GM21723 (cell line): ENCODE data around the gene NEUROD2.
"Not testable (repeated sequence)": the region's sequence is repeated elsewhere in the genome, so short reads cannot be mapped to it uniquely, and the experiment has no call there.

Experiments used
- ATAC-seq: cut with Tn5 transposase; IDR thresholded peaks from one replicate; pipeline ENCODE4 v1.9.1; 2021; ENCODE audit warnings: mild to moderate bottlenecking, moderate library complexity; ENCODE audit not compliant: unreplicated experiment

The NEUROD2 gene

DNA sequence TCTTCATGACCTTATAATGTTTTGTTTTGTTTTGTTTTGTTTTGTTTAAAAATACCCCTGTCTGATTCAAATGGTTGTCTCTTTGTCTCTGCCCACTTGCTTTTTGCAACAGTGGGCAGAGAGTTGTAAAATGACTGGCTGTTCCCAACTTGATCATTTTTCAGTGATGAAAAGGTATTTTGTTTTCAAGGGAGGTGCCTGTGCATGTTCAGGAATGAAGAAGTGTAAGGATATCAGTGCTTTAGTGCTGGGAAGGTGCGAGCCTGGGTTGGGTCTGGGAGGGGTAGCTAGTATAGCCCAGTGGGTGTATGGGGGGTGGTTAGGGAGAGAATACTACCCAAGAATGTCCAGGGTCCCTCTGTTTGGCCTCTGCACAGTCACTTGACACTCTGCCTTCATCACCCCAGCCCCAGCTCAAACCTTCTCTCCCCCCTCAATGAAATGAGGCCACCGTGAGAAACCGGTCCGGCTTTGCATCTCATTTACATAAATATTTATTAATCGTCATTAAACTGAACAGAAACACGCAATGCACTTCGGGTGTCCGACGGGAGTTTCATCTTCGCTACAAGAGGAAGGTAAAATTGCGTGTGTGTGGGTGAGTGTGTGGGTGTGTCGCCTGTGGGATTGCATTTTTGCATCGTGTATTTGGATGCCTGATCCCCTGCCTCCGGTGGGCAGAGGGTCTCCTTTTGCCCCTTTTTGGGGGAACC, 4.3 kb downstream of the NEUROD2 start:
- no peak for ATAC-seq

DNA sequence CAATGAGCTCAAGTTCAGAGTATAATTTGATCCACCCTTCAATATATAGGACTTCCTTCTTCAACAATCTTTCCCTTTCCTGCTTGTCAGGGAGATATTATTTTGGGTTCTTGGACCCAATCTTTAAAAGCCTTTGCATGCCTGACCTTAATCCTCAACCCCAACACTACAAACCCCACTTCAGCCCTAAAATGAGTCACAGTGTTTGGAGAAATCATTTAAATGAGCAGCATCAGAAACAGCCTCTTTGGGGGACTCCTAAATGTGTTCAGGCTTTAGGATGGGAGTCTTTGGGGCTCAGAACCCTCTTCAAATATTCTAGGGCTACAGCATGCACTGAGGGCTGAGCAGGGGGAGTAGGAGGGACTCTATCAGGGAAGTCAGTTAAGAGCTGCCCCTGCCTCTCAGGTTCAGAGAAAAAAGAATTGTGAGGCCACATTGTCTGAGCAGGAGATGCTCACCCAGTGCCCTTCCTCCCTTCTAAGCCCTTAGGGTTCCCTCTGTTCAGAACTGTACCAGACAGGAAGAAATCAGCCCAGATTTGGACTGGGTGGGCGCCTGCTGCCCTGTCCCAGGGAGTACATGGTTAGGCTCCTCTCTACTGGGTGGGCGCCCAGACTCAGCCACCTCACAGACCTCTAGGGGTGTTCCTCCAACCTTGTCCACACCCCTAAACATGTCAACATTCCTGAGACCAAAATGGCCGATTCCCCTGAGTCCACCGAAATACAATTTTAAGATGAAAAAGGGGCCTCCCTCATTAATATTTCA, 5.0 kb downstream of the NEUROD2 start:
- ATAC-seq: no peak

DNA sequence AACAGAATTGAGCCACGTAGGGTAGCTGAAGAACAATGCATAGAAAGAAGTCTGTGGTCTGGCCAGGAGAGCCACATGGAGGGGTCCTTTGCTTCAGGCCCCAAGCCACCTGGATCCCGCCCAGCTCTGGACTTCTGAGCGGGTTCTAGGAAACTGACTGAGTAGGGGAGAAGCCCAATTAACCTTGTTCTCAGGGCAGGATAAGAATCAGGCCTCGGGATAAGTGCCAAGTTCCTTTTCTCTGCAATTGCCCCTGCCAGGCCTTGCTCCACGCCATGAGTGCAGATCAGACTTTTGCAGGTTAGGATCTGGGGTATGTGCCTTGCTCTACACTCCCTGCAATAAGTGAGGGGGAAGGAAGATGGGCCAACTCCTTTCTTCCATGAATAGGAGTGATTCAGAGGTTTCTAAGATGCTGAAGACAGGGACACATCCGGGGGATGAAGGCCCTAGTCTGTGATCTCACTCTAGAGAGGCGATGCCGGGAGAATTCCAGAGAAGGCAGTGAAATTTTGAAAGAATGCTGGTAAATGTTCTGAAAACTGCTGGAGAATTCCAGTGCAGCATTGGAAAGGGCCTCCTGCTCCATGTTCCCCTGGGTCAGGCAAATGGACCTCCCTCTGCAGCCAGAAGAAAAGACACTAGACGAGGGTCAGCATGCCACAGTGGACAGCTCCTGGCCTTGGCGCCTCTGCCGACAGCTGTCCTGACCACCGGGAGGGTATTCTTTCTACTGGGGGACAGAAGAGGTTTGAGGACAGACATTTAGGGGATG, 5.8 kb downstream of the NEUROD2 start:
- ATAC-seq: no peak

DNA sequence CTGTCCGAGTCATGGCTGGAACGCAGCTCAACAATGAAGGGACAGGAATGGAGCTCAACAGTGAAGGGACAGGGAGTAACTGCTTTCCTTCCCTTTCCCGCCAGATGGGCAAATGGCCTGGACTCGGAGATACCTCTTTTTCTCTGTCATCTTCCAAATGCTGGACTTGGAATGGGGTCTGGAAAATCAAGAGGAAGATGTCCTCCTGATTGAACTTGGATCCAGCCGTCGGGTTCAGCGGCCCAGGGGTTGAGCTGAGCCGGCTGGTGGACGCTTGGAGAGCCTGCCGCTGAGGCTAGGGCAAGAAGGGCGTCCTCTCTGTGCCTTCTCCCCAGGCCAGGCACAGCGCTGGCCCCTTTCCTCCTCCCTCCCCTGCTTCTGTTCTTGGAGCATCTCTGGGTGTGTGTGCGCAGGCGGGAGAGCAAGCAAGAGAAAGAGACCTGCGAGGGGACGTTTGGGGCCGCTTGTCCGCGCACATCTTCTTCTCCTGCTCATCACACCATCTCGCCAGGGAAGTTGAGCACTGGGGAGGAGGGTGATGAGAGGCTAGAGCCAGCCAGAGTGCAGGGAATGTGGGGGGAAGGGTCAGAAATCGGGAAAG, 6.6 kb downstream of the NEUROD2 start:
- no peak for ATAC-seq

DNA sequence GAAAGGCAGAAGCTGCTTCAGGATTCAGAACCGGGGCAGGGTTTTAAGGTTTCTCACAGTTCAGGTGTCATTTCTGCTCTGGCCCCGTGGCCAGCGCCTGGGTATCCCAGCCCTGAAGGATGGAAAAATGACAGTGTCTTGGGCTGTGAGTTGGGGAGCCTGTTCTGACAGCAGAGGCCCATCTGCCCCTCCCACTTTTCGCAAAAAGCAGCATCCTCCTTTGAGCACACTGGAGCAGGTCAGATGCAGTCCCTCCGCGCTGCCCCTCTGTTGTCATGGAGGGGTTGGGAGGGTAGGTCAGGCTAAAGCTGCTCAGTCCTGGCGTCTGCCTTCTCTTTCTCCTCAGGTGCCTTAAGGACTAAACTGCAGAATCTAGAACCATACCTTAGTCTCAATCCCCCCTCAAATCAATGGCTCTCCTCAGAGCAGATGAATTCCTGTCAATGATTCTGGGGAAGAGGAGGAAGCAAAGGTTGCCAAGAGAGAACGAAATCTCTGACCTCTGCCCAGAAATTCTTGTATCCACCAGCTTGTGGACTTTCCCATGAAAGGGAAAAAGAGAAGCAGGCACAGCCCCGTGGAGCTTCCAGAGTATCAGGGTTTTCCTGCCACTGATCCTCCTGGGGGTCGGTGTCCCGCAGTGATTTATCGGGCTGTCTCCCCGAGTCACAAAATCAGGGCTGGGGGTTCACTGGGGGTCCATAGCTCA, 7.3 kb downstream of the NEUROD2 start:
- no peak for ATAC-seq

DNA sequence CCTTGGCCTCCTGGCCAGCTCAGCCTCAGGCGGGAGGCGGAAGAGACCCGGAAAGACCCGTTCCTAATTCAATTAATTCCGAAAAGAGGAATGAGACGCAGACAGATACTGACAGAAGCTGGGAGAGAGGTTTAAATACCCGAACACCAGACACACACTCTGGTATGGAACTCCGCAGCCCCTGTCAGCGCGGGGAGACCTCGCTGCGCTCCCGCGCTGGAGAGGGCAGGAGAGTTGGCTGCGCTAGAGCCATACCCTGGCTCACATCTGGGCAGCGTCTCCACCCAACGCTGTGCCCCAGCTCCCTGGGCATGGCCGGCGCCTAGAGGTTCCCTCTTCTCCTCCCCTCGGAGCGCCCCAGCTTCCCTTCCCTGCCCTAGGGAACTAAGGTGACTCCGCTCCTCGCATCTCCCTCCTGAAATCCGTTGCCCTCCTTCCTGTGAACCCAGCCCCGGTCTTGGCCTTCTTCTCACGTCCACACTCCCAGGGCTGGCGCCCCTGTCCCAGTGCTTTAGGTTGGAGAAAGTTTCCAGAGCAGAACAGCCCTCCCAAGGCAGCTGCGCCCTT, 8.0 kb downstream of the NEUROD2 start:
- ATAC-seq: no peak

DNA sequence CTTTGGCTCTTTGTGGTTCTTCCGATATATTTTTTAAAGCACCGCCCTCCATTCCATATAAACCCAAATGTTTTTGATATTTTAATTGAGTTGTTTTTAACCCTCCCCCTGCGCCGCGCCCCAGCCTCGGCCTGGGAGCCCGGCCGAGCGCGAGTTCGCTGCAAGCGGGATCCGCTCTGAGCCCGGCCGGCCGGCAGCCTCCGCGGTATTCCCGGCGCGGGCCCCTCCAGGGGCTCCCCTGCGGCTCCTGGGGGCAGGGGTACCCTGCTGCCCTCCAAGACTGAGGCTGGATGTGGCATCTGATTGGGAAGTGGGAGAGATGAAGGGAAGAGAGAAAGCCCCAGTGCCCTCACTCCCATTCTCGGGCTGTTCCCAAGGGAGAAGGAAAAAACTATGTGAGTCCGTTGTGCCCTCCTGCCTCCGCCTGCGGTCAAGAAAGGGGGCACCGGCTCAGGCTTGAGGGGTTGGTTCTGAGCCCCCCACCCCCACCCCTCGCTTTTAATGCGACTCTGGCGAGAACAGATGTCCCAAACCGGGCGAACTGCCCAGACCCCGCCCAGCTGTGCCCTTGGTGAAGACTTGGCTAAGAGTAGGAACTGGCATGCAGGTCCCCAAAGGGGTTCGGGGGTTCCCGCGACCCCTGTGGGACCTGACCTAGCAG, 8.6 kb downstream of the NEUROD2 start:
- ATAC-seq: no peak

DNA sequence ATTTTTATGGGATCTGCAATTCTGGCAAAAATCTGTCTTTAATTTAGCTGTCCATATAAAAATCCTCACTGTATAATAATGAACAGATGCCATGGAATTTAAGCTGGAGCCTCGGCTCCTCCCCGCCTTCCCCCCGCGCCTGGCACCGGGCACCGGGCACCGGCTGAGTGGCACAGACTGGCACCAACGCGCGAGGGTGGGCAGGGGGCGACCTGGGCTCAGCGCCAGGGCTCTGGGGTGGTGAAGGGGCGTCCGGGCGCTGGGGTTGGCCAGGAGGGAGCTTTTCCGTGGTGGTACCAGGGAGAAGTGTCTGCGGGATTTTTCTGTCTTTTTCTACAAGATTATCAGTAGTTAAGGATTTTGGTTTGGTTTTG, 9.1 kb downstream of the NEUROD2 start:
- no peak for ATAC-seq

DNA sequence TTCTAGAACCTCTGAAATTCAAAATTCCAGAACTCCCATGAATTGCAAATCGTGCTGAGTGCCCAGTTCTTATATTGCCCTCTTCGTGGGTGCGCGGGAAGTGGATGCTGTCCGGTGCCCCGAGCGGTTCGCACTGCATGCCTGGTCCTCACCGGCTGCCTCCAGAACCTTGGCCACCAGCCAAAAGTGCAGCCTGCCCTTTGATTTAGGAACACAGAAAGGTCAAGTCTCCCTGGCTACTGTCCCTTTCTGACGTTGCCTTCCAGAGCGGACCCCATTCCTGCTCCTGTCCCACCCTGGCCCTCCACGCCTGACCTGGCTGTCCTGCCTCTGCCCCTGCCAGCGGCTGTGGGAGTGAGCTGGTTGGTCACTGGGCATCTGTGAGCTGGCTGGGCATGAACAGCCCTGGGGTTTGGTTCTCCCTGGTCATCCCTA, 9.7 kb downstream of the NEUROD2 start:
- no peak for ATAC-seq

DNA sequence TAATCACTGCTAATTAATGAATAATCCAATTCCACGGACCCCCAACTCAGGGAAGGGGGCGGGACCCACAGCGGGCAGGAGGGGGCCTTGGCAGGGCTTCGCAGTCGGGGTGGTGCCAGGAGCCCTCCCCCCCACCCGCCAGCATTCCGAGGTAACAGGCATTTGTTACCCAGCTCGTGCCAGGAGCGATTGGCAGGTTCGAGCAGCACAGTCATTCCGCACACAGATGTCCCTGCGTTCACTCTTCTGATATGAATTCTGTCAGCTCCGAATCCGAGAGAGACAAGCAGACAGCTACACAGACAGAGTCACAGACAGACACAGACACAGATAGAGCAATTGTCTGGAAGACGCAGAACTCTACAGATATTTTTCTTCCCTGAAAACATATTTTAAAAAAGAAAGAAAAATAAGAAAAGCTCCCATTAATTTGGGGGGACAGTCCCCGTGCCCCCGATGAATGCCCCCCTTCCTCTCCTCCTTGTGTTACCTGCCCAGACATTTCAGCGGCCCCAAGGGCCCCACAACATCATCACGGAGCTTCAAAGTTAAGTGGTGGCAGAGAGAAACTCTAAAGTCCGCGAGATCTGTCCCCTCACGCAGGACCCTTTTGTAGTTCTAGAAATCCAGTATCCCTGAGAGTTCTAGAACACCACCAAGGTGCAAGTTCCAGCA, 10.2 kb downstream of the NEUROD2 start:
- ATAC-seq: no peak

DNA sequence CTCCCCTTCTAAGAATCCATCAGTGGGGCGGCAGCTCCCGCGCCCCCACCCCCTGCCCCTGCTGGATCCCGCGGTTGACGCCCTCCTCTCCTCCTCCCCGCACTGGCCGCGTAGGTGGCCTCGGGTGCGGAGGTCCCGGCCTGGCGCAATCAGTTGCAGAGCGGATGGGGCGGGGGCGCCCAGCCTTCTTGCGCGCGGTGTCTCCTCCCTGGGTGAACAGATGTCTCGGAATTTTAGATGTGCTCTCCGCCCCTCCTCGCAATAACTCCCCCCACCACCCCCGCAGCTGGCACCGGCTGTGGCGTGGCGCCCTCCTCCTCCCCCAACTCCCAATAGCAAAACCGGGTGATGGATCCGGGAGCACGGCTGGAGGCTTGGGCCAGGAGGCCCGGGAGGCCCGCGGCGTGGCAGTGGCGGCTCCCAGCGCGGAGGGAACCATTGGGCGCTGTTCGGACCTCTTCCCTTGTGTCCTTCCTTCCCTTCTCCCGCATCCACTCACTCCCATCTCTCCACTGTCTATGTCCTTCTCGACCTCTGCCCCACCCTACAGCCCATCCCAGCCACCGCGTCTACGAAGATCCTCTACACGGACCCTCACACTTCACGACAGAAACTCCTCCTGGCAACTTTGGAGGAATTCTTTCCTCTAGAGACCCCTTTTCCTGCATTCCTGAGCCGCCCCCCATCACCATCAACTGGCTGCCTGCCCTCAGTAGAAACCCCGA, 11.0 kb downstream of the NEUROD2 start:
- no peak for ATAC-seq

DNA sequence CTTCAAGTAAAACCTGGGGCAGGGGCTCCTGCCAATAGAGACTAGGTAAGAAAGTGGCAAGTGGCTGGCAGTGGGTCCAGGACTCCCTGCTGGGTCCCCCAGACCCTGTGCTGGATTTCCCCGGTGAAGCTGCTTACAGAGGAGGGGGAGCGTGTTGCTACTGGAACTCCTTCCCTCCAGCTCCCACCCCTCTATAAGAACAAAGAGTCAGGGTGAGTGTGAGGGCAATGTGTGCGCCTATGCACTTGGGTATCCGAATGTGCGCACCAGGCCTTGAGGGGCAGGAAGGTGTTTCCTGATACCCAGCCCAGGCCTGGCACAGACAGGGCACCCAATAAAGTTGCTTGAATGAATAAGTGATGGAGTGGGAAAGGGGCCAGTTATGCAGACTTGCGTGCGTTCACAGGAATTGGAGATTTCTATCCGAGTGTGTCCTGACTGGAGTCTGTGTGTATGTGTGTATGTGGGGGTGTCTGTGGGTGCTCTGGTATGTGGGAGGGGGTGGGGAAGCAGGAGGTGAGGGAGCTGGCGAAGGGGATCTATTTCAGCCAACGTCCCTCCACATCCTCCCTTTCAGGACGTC, 11.7 kb downstream of the NEUROD2 start:
- ATAC-seq: no peak

DNA sequence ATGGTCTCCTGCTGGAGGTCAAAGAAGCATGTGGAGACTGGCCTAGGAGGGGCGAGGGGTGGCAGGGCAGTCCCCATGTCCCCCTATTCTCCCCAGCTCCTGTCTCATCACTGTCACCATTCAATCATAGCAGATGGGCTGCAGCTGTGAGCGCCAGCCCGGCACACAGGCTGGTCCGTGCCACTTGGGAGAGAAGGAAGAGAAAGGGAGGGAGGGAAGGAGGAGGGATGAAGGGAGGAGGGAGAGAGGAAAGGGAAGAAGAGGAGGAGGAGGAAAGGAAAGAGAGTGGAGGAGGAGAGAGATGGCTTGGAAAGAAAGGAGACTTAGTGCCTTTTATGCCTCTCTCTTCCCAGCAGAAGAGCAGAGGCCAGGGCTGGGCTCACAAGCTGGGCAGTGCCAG, 12.4 kb downstream of the NEUROD2 start:
- no peak for ATAC-seq

DNA sequence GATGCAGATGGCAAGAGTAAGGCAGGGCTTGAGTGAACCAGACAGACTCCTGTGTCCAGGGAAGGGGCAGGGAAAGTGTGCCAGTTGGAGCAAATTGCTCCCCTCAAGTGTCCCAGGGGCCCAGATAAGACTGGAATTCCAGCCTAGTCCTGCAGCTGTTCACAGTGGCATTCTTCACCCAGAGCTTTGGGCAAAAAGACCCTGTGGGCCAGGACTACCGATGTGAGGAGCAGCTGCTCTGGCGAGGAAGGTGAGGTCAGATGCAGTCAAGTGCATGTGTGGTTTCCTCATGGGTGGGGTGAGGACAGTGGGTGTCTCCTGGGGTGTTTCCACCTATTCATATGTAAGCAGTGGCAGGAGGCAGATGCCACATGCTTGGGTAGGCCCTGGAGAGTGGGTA, 14.3 kb downstream of the NEUROD2 start:
- ATAC-seq: no peak

DNA sequence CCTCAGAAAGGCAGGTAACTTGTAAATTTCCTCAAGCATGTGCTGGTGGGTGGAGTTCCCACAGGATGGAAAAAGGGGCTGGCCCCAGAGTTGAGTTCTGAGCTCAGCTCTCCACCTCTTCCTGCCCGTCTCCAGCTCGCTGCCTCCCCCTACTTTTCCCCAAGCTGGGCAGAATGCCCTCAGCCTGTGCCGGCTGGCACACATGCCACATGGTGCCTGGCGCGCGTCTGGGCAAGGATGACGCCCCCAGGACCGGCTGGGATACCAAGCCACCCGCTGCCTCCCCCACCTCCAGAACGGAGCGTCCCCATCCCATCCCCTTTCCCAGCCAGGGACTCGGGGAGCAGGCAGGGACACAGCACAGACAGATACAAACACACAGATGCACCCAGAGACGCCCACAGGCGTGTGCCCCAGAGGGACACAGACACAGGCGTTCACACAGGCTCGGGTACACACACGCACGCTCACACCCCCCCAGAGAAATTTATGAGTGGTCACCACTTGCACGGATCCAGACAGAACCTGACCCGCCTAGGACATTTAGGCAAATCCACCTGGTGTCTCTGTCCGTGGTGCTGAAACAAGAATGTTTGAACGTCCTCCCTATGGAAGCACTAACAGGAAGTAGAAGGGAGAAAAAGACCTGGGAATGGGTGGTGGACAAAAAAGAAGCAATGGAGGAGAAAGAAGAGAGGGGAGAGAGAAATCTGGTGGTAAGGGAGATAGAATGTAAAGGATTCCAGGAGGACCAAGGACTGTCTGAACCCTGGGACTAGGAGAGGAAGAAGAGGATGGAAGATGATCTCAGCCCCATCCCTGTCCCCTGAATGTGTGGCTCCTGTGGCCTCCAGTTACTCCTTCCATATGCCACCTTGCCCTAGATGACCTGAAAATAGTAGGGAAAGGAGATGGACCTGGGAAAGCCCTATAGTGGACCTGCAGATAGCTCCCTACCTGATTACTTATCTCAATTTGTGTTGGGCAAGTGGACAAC, 15.5 kb downstream of the NEUROD2 start:
- ATAC-seq: no peak

DNA sequence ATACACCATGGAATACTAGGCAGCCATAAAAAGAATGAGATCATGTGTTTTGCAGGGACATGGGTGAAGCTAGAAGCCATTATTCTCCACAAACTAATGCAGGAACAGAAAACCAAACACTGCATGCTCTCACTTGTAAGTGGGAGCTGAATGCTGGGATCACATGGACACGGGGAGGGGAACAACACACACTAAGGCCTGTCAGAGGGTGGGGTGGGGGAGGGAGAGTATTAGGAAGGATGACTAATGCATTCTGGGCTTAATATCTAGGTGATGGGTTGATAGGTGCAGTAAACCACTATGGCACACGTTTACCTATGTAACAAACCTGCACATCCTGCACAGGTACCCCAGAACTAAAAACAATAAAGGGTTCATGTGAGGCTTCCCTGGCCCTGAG, 17.5 kb downstream of the NEUROD2 start:
- not testable (repeated sequence) for ATAC-seq

DNA sequence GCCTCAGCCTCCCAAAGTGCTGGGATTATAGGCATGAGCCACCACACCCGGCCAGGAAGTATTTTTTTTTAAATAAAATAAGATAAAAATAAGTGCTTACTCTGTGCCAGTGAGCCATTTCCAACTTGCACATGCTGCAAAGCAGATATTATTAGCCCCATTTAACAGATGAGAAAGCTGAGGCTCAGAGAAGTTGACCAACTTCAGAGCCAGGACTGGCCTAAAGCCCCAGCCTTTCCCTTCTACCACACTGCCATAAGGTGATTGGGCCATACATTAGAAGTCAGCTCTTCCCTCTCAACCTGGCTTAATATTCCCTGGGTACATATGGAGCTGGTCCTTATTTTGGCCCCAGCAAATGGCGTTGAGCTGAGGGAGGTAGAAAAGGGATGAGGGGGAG, 25.1 kb downstream of the NEUROD2 start:
- no peak for ATAC-seq
